K562 (cell line): ENCODE data around the gene OR10W1. TPM values are rescaled to one million over a fixed set of nuclear protein-coding genes. Genes with fewer than 3 reads are reported as not detected.

Source experiments
- ATAC-seq: fragments of 200-7000 bp; cut with Tn5 transposase; 3 replicates; pipeline ENCODE4 v1.9.1; 2020; ENCODE audit warnings: moderate library complexity
- BruUV-seq: library from RNA; stranded (reverse); fragments of 400-500 nt; replicated peaks from 2 replicates; lab custom pipeline; 2021; lab: Mats Ljungman, UMichigan
- CTCF ChIA-PET: fragments of 300-600 bp; formaldehyde crosslinking; extraction: SDS; loops from one replicate; lab custom pipeline; 2021; ENCODE audit warnings: low intra/inter-chr PET ratio; lab: Yijun Ruan, JAX
- POLR2A ChIA-PET: fragments of 300-600, 350-650 bp; sonication (Branson Sonifier 250); formaldehyde crosslinking; extraction: SDS; loops from one replicate; lab custom pipeline; 2021; ENCODE audit warnings: antibody characterized with exemption, inconsistent platforms; lab: Yijun Ruan, JAX
- DNase-seq, 4 experiments: peaks; one replicate each; pipeline versions ENCODE4 v3.0.0 to v3.0.0-alpha.2; 2011 to 2018; ENCODE audit warnings: low spot score in 3 of 4, mixed read lengths in 3 of 4; ENCODE audit errors: extremely low read depth in 1 of 4
- FAIRE-seq: peaks from 2 replicates; lab custom pipeline; 2011; peaks lifted over from hg19 to GRCh38; lab: Jason Lieb, UNC
- H2AFZ ChIP-seq: 2 replicates; pipeline ENCODE4 v1.6.0; 2011; ENCODE audit warnings: low read depth, low read length, control low read depth, inconsistent platforms
- H3K27ac ChIP-seq: fragments of 200-600 bp; 3 replicates; pipeline ENCODE4 v1.8.0; 2011; ENCODE audit warnings: low read depth, mild to moderate bottlenecking, control low read depth, inconsistent platforms, low read length, moderate library complexity, mixed read lengths; ENCODE audit errors: extremely low read depth
- H3K27me3 ChIP-seq, 2 experiments: fragments of 300-600 bp in 1 of 2; 2 replicates in 1 of 2; 3 replicates in 1 of 2; pipeline versions ENCODE4 v1.6.0 to v1.8.0; 2011; ENCODE audit warnings: inconsistent platforms in 2 of 2, low read length in 2 of 2, mild to moderate bottlenecking in 1 of 2, mixed read lengths in 1 of 2, moderate library complexity in 1 of 2; ENCODE audit not compliant: control insufficient read depth in 2 of 2, insufficient read depth in 2 of 2
- H3K36me3 ChIP-seq: fragments of 300-600 bp; 3 replicates; pipeline ENCODE4 v1.8.0; 2011; ENCODE audit warnings: mild to moderate bottlenecking, low read length, inconsistent platforms; ENCODE audit not compliant: control insufficient read depth, insufficient read depth
- H3K4me1 ChIP-seq, 2 experiments: fragments of 200-600 bp in 1 of 2; replicated peaks in 1 of 2; 2 replicates in 1 of 2; 3 replicates in 1 of 2; pipeline versions ENCODE4 v1.5.1 to v1.8.0; 2011; ENCODE audit warnings: inconsistent platforms in 2 of 2, low read length in 2 of 2, mild to moderate bottlenecking in 1 of 2, mixed read lengths in 1 of 2, moderate library complexity in 1 of 2; ENCODE audit not compliant: control insufficient read depth in 2 of 2, insufficient read depth in 2 of 2
- H3K4me2 ChIP-seq: 2 replicates; pipeline ENCODE4 v1.6.1; 2011; ENCODE audit warnings: low read length, control low read depth, inconsistent platforms, mixed read lengths; ENCODE audit not compliant: insufficient read depth
- H3K4me3 ChIP-seq: fragments of 200-600 bp; sonication (generic), shearing (Covaris generic); 2 replicates; pipeline ENCODE4 v1.5.1; 2016; ENCODE audit warnings: control low read depth, inconsistent platforms
- H3K79me2 ChIP-seq: fragments of 200-600 bp; 3 replicates; pipeline ENCODE4 v1.8.0; 2011; ENCODE audit warnings: low read length, inconsistent platforms; ENCODE audit not compliant: control insufficient read depth, insufficient read depth
- H3K9ac ChIP-seq, 2 experiments: 2 replicates each; pipeline versions ENCODE4 v1.6.0 to v1.6.1; 2011; ENCODE audit warnings: low read depth in 2 of 2, low read length in 2 of 2, control low read depth in 1 of 2, inconsistent platforms in 1 of 2, mild to moderate bottlenecking in 1 of 2, mixed read lengths in 1 of 2; ENCODE audit not compliant: insufficient read depth in 1 of 2
- H3K9me1 ChIP-seq: one replicate; pipeline ENCODE4 v1.6.0; 2011; ENCODE audit warnings: inconsistent platforms, mild to moderate bottlenecking, low read length, moderate library complexity; ENCODE audit not compliant: control insufficient read depth, insufficient read depth
- H3K9me3 ChIP-seq: replicated peaks from 2 replicates; pipeline ENCODE4 v1.5.1; 2011; ENCODE audit warnings: low read depth, low read length, inconsistent platforms; ENCODE audit not compliant: control insufficient read depth, insufficient read depth
- H4K20me1 ChIP-seq: replicated peaks from 2 replicates; pipeline ENCODE4 v1.6.1; 2011; ENCODE audit warnings: low read length, inconsistent platforms, mixed read lengths; ENCODE audit not compliant: control insufficient read depth, insufficient read depth
- BMI1 ChIP-seq: fragments of 150-350 bp; IDR thresholded peaks from 2 replicates; pipeline ENCODE4 v1.6.1; 2014; ENCODE audit warnings: low read length
- CLOCK ChIP-seq: fragments of 250-450 bp; sonication (Bioruptor Pico); IDR thresholded peaks from 2 replicates; pipeline ENCODE4 v1.4.0; 2020; ENCODE audit warnings: mild to moderate bottlenecking, moderate library complexity, borderline replicate concordance
- NFATC3 ChIP-seq: fragments of 450-650 bp; IDR thresholded peaks from 2 replicates; pipeline ENCODE4 v1.6.1; 2017; ENCODE audit warnings: mild to moderate bottlenecking
- SMARCB1 ChIP-seq: IDR thresholded peaks from 2 replicates; pipeline ENCODE4 v1.6.1; 2011; ENCODE audit warnings: improper control_type of control experiment, low read depth; ENCODE audit not compliant: insufficient read length
- WHSC1 ChIP-seq: IDR thresholded peaks from one replicate; pipeline ENCODE4 v1.6.1; 2012; ENCODE audit warnings: low read length, control low read depth, inconsistent platforms
- ZBTB11 ChIP-seq, 3 experiments: fragments of 200-800 bp in 1 of 3; fragments of 250-450 bp in 1 of 3; fragments of 450-650 bp in 1 of 3; sonication (Bioruptor Pico) in 1 of 3; sonication (Bioruptor generic) in 1 of 3; formaldehyde crosslinking in 1 of 3; IDR thresholded peaks; 2 replicates each; pipeline versions ENCODE4 v1.6.1 to v1.8.0; 2016 to 2022; ENCODE audit warnings: mild to moderate bottlenecking in 2 of 3, missing genetic modification characterization in 2 of 3, missing compliant biosample characterization in 1 of 3, moderate library complexity in 1 of 3
- ZNF174 ChIP-seq: fragments of 250-450 bp; sonication (Bioruptor Pico); IDR thresholded peaks from 2 replicates; pipeline ENCODE4 v1.4.0; 2020; ENCODE audit warnings: mild to moderate bottlenecking
- WGBS: fragments of 100-300 bp; shearing (Covaris generic); methylation state at CpG from one replicate; pipeline ENCODE4 v1.1.6; 2016; ENCODE audit warnings: low coverage, mixed read lengths; ENCODE audit not compliant: insufficient coverage; ENCODE audit errors: missing lambda C conversion rate; 5-methylcytosine and 5-hydroxymethylcytosine counted together
- in situ Hi-C: fragments of 300-500 bp; cut with MboI; formaldehyde crosslinking; loops from 4 replicates; pipeline ENCODE4 v1.15.0; 2018; ENCODE audit warnings: inconsistent platforms, mixed read lengths
- intact Hi-C: fragments of 100-400 bp; cut with micrococcal nuclease; formaldehyde crosslinking; loops from 2 replicates; pipeline ENCODE4 v1.14.2; 2022
- polyA plus RNA-seq, 8 experiments: library from polyadenylated mRNA; depleted of rRNA in 4 of 8; stranded (reverse) in 5 of 8; unstranded in 3 of 8; fragments of >200 nt; fragmentation: Nextera tagmentation in 2 of 8; fragmentation: Illumina TruSeq in 1 of 8; extraction: Ambion mirVana in 2 of 8; extraction: Trizol in 1 of 8; gene quantifications; 2 replicates each; pipeline versions ENCODE4 v1.2.1 to v1.2.3, GENCODE V29; 2011 to 2014; ENCODE audit warnings: inconsistent platforms in 1 of 8, missing spikeins in 1 of 8
- total RNA-seq, 7 experiments: library from RNA; depleted of rRNA in 6 of 7; stranded (reverse); fragments of >200 nt in 6 of 7; fragmentation: Illumina TruSeq in 2 of 7; extraction: Trizol in 2 of 7; gene quantifications; 2 replicates each; pipeline versions ENCODE4 v1.2.1 to v1.2.3, GENCODE V29; 2011 to 2021; ENCODE audit warnings: low replicate concordance in 1 of 7

The OR10W1 gene
- total and polyA plus RNA-seq, 9 of the 15 experiments (the other 6 are each of a cell fraction or from before 2014, with no cell fraction given) = not detected

- DNase-seq = no peak
- BruUV-seq = no TSS peak
- H3K27me3 ChIP-seq = no peaks in the 10 kb centered on the region
- H4K20me1 ChIP-seq = no peaks in the 10 kb centered on the region
- intact Hi-C loops = no loop called here
- H3K36me3 ChIP-seq = no peaks in the 10 kb centered on the region
- CTCF ChIA-PET = no interaction called here
- H3K79me2 ChIP-seq = no peaks in the 10 kb centered on the region
- no peak for FAIRE-seq
- no peak for ATAC-seq
- no peak overlapping the region for H3K9ac ChIP-seq
- no peak overlapping the region for H3K27ac ChIP-seq
- 2% methylated on average over 2 of the region's 2 CpGs for WGBS
- no peak overlapping the region for H2AFZ ChIP-seq
- POLR2A ChIA-PET = interaction anchor here (0.7 kb wide), 1 partner anchor 237 kb away, joined by 3 read pairs; no protein-coding TSS in a partner anchor
- in situ Hi-C loops = no loop called here
- H3K9me1 ChIP-seq = no peaks in the 10 kb centered on the region
- H3K4me1 ChIP-seq = no peaks in the 10 kb centered on the region
- no peak overlapping the region for H3K4me2 ChIP-seq
- no peaks in the 10 kb centered on the region; the same call in 1 of the 2 replicates for H3K9me3 ChIP-seq
- no peak overlapping the region for H3K4me3 ChIP-seq
- TF ChIP-seq BMI1 = no peak
- no peak for TF ChIP-seq WHSC1
- no peak for TF ChIP-seq ZBTB11 (CRISPR knock-in tag; IDR thresholded peaks at IDR 0.05)
- TF ChIP-seq NFATC3 = no peak
- TF ChIP-seq CLOCK (CRISPR knock-in tag) = no peak
- no peak for TF ChIP-seq ZNF174 (CRISPR knock-in tag)
- no peak for TF ChIP-seq SMARCB1
These were observed 48.1 kb upstream of the OR10W1 start for GRCh38 chr11:58316142-58316541.
